Measurements from ENCODE around the gene GSTT4. TPM values are rescaled to one million over a fixed set of nuclear protein-coding genes. Genes with fewer than 3 reads are reported as not detected.
"Not testable (repeated sequence)": the region's sequence is repeated elsewhere in the genome, so short reads cannot be mapped to it uniquely, and the experiment has no call there.

The GSTT4 gene
- total RNA-seq, 2 donors from 2014 or later: not detected

DNA sequence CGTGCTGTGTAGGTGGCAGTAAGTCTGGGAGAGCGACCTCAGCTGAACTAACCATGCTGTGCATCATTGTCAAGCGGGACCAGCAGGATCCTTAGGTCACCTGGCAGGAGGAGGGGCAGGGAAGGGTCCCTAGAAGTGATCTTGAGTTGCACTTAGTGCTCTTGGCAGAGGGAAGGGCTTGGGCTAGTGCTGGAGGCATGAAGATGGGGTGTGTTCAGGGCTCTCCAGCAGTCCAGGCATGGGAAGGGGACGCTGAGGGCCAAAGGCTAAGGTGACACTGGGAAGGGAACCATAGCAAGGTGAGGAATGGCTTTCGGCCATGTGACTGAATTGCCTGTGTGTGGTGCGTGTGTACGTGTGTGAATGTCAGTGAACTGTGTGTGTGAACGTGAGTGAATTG is 19.2 kb downstream of the GSTT4 start:
- not testable (repeated sequence) for H3K27me3 ChIP-seq; H3K36me3 ChIP-seq; H3K27ac ChIP-seq; H3K9me3 ChIP-seq; H3K9ac ChIP-seq (ENCODE audit: low read depth in 2 of 2, low read length in 2 of 2); H3K4me3 ChIP-seq; DNase-seq; H3K4me1 ChIP-seq
- intact Hi-C loops (cut with DNase I): loop anchor here (10.0 kb wide), 1 partner anchor 259 kb away; the partner anchor contains the start of gene GGT5

DNA sequence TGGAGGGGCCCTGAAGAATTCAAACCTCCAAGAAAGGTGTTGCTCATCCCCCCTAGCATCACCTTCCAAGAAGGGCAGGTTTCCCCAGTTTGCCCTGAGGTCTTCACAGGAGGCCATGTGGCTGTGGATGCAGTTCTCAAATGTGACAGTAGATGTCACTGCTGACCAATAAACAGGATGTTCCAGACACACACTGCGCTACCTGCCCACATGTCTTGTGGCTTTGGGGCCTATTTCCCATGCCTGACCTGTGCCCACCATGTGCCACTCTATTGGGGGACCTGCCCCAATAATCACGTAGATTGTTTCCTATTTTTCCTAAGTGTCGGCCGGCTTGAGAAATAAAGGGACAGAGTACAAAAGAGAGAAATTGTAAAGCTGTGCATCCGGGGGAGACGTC is 20.8 kb downstream of the GSTT4 start:
- TF ChIP-seq, protein P1, sequence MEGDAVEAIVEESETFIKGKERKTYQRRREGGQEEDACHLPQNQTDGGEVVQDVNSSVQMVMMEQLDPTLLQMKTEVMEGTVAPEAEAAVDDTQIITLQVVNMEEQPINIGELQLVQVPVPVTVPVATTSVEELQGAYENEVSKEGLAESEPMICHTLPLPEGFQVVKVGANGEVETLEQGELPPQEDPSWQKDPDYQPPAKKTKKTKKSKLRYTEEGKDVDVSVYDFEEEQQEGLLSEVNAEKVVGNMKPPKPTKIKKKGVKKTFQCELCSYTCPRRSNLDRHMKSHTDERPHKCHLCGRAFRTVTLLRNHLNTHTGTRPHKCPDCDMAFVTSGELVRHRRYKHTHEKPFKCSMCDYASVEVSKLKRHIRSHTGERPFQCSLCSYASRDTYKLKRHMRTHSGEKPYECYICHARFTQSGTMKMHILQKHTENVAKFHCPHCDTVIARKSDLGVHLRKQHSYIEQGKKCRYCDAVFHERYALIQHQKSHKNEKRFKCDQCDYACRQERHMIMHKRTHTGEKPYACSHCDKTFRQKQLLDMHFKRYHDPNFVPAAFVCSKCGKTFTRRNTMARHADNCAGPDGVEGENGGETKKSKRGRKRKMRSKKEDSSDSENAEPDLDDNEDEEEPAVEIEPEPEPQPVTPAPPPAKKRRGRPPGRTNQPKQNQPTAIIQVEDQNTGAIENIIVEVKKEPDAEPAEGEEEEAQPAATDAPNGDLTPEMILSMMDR (IDR thresholded peaks at IDR 0.05): peak; percentile 77
- Histone ChIP-seq H3K4me3 (no peak overlapping the region), H3K4me1 (no peaks in the 10 kb centered on the region), H3K9me3 (no peaks in the 10 kb centered on the region), H3K27me3 (no peaks in the 10 kb centered on the region), H3K36me3 (no peaks in the 10 kb centered on the region), H3K27ac (no peak overlapping the region), H3K9ac (ENCODE audit: low read depth in 2 of 2, low read length in 2 of 2) (no peak overlapping the region)
- no peak for DNase-seq
- intact Hi-C loops (cut with DNase I): loop anchor here (10.0 kb wide), 1 partner anchor 260 kb away; the partner anchor contains the start of gene GGT5

DNA sequence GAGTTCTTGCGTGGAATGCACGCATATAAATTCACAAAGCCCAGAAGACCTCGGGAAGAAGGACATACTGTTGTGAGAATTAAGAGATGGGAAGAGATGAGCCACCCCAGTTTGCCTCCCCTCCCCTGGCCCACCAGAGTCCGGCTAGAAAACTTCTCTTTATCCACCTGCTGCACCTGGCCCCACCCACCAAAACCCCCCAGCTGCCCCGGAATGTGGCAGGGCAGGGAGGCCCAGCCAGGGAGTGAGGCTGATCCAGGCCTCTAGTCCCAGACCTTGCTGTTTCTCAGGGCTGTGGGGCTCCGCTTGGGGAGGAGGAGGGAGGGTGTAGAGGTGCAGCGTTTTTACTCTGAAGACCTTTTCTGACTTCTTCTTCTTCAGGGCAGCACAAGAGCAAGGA is 24.7 kb downstream of the GSTT4 start:
- intact Hi-C loops (cut with DNase I): loop anchor here (10.0 kb wide), 1 partner anchor 264 kb away; the partner anchor contains the start of gene GGT5
- H3K9me3 ChIP-seq; DNase-seq; H3K27ac ChIP-seq; H3K36me3 ChIP-seq; H3K4me3 ChIP-seq; H3K27me3 ChIP-seq; H3K4me1 ChIP-seq; H3K9ac ChIP-seq (ENCODE audit: low read depth in 2 of 2, low read length in 2 of 2): not testable (repeated sequence)

- not testable (repeated sequence) for DNase-seq; H3K36me3 ChIP-seq; H3K4me3 ChIP-seq; H3K9me3 ChIP-seq; H3K4me1 ChIP-seq; H3K27me3 ChIP-seq; H3K9ac ChIP-seq (ENCODE audit: low read depth in 2 of 2, low read length in 2 of 2); H3K27ac ChIP-seq
- intact Hi-C loops (cut with DNase I): loop anchor here (10.0 kb wide), 1 partner anchor 265 kb away; the partner anchor contains the start of gene GGT5
Observed at GRCh38 chr22:23979557-23980240, 25.6 kb downstream of the GSTT4 start, which contains the start of gene GSTT2. Gene GSTT2, plus strand, starts transcription at chr22:23980134.

DNA sequence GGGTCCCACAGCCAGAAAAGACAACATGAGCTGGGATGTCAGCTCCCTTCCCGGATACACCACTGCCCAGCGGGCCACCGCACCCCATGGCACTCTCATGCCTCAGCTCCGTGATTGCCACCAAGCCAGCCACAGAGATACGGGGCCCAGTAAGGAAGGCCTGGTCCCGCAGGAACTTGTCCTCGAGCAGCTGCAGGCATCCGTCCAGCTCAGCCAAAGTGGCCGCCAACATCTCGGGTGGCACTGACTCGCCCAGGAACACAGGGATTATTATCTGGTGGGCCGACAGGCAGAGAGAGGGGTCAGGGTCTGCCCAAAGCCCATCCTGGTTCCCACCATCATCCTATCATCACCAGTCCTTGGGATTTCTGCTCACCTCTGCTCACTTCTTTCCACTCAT is 27.9 kb downstream of the GSTT4 start:
- H3K9ac ChIP-seq (ENCODE audit: low read depth in 2 of 2, low read length in 2 of 2); H3K9me3 ChIP-seq; H3K27me3 ChIP-seq; DNase-seq; H3K4me1 ChIP-seq; H3K36me3 ChIP-seq; intact Hi-C loops (cut with DNase I); H3K4me3 ChIP-seq; H3K27ac ChIP-seq: not testable (repeated sequence)

- H3K27me3 ChIP-seq; H3K4me3 ChIP-seq; DNase-seq; H3K4me1 ChIP-seq; intact Hi-C loops (cut with DNase I); H3K27ac ChIP-seq; H3K9me3 ChIP-seq; H3K9ac ChIP-seq (ENCODE audit: low read depth in 2 of 2, low read length in 2 of 2); H3K36me3 ChIP-seq: not testable (repeated sequence)
Observed at GRCh38 chr22:23974836-23975352, 30.4 kb downstream of the GSTT4 start.

- H3K27ac ChIP-seq; H3K4me1 ChIP-seq; H3K36me3 ChIP-seq; H3K9ac ChIP-seq (ENCODE audit: low read depth in 2 of 2, low read length in 2 of 2); DNase-seq; H3K27me3 ChIP-seq; H3K9me3 ChIP-seq; H3K4me3 ChIP-seq; intact Hi-C loops (cut with DNase I): not testable (repeated sequence)
Observed at GRCh38 chr22:23974345-23974744, 30.9 kb downstream of the GSTT4 start, which contains the start of gene DDT. Gene DDT, minus strand, starts transcription at chr22:23974441. Its CDS starts 27 bp downstream, at chr22:23974414.

DNA sequence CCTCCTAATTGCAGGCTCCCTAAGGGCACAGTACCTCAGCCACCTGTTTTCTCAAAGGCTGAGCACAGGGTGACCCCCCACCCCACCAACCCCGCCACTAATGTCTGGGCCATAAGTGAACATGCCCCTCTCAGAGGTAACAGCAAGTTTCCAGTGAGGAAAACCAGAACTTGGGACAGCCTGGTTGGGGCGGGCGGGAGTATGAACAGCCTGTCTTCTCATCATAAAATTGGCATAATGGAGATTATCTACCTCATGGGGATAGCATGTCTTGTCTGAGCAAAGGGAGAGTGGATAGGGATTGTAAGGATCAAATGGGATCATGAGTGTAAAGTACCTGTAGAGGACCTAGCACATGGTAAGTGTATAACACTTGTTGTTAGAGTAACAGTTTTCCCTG is 33.3 kb downstream of the GSTT4 start:
- H3K27me3 ChIP-seq; H3K27ac ChIP-seq; H3K4me1 ChIP-seq; DNase-seq; H3K36me3 ChIP-seq; H3K9ac ChIP-seq (ENCODE audit: low read depth in 2 of 2, low read length in 2 of 2); H3K4me3 ChIP-seq; intact Hi-C loops (cut with DNase I); H3K9me3 ChIP-seq: not testable (repeated sequence)

GRCh38 chr22:23970816-23971486 is 34.3 kb downstream of the GSTT4 start:
- H3K36me3 ChIP-seq: no peaks in the 10 kb centered on the region
- no peak overlapping the region for H3K4me3 ChIP-seq
- no peak overlapping the region for H3K9ac ChIP-seq (ENCODE audit: low read depth in 2 of 2, low read length in 2 of 2)
- H3K4me1 ChIP-seq: no peaks in the 10 kb centered on the region
- no peak overlapping the region for H3K27ac ChIP-seq
- no peaks in the 10 kb centered on the region for H3K27me3 ChIP-seq
- intact Hi-C loops (cut with DNase I): no loop called here
- TF ChIP-seq, protein P1 (IDR thresholded peaks at IDR 0.05): no peak
- no peaks in the 10 kb centered on the region for H3K9me3 ChIP-seq
- no peak for DNase-seq

All from colonic mucosa (tissue), 4 donors.